HG02642 (cell line): ENCODE data around the gene ERVK3-1.
"Not testable (repeated sequence)": the region's sequence is repeated elsewhere in the genome, so short reads cannot be mapped to it uniquely, and the experiment has no call there.

ENCODE experiments used
- ATAC-seq: cut with Tn5 transposase; IDR thresholded peaks from one replicate; pipeline ENCODE4 v1.9.1; 2021; ENCODE audit warnings: mild to moderate bottlenecking; ENCODE audit not compliant: unreplicated experiment, poor library complexity

The ERVK3-1 gene

GRCh38 chr19:58305065-58305931 lies at the start of gene ERVK3-1:
ERVK3-1 (plus strand) TSS chr19:58305377; CDS start chr19:58312169, 6,792 bp downstream.
- peak; percentile 95 for ATAC-seq

GRCh38 chr19:58258259-58258658 lies 46.9 kb upstream of the ERVK3-1 start:
- not testable (repeated sequence) for ATAC-seq

GRCh38 chr19:58261600-58261967 lies 43.6 kb upstream of the ERVK3-1 start:
- no peak for ATAC-seq

GRCh38 chr19:58261968-58262921 lies 42.9 kb upstream of the ERVK3-1 start:
- no peak for ATAC-seq

GRCh38 chr19:58262922-58263296 lies 42.3 kb upstream of the ERVK3-1 start:
- no peak for ATAC-seq

GRCh38 chr19:58265100-58265499 lies 40.1 kb upstream of the ERVK3-1 start:
- ATAC-seq, result no peak

- no peak for ATAC-seq
Observed at GRCh38 chr19:58268344-58268743, 36.8 kb upstream of the ERVK3-1 start.

GRCh38 chr19:58274771-58275201 lies 30.4 kb upstream of the ERVK3-1 start:
- ATAC-seq, result no peak

- ATAC-seq, result no peak
Observed at GRCh38 chr19:58275564-58275963, 29.6 kb upstream of the ERVK3-1 start.

- no peak for ATAC-seq
Observed at GRCh38 chr19:58277197-58277596, 28.0 kb upstream of the ERVK3-1 start.

GRCh38 chr19:58277748-58278540 lies 27.2 kb upstream of the ERVK3-1 start:
- ATAC-seq, result no peak

- peak; percentile 95 for ATAC-seq
Observed at GRCh38 chr19:58278541-58279041, 26.6 kb upstream of the ERVK3-1 start, which contains the start of gene ZNF8. ZNF8 (plus strand) TSS chr19:58278955; CDS start chr19:58279082, 127 bp downstream.

- peak; percentile 32 for ATAC-seq
Observed at GRCh38 chr19:58279042-58279924, 25.9 kb upstream of the ERVK3-1 start.

GRCh38 chr19:58279925-58280316 lies 25.3 kb upstream of the ERVK3-1 start:
- no peak for ATAC-seq

GRCh38 chr19:58284199-58284598 lies 21.0 kb upstream of the ERVK3-1 start:
- ATAC-seq, result no peak

GRCh38 chr19:58291943-58292342 lies 13.2 kb upstream of the ERVK3-1 start:
- ATAC-seq, result no peak

- ATAC-seq, result no peak
Observed at GRCh38 chr19:58294743-58295374, 10.3 kb upstream of the ERVK3-1 start.

- ATAC-seq, result no peak
Observed at GRCh38 chr19:58296104-58296503, 9.1 kb upstream of the ERVK3-1 start.

GRCh38 chr19:58300620-58301019 lies 4.6 kb upstream of the ERVK3-1 start:
- no peak for ATAC-seq
